AG09309 (cell line): Measurements from ENCODE around the gene NKPD1.
A peak's percentile ranks its signal among the peaks of the same experiment; 100 is the strongest.

Experiments
- DNase-seq: peaks from one replicate; pipeline ENCODE4 v3.0.0-alpha.2; 2010; ENCODE audit warnings: low read depth
- H3K4me3 ChIP-seq: 2 replicates; pipeline ENCODE4 v1.5.1; 2011; ENCODE audit warnings: mild to moderate bottlenecking, low read depth, low read length, moderate library complexity; ENCODE audit not compliant: control insufficient read depth
- CTCF ChIP-seq: IDR thresholded peaks from 2 replicates; pipeline ENCODE4 v1.5.1; 2011; ENCODE audit warnings: mild to moderate bottlenecking, low read depth, low read length, inconsistent platforms; ENCODE audit not compliant: insufficient read depth, control insufficient read depth; ENCODE audit errors: missing control alignments

The NKPD1 gene

GRCh38 chr19:45179892-45180370, 19.1 kb upstream of the NKPD1 start:
- peak overlapping the region; percentile 84 for H3K4me3 ChIP-seq

GRCh38 chr19:45179072-45179891, 18.5 kb upstream of the NKPD1 start:
- TF ChIP-seq CTCF: no peak
- H3K4me3 ChIP-seq: peak overlapping the region; percentile 84
- DNase-seq: no peak

More at GRCh38 chr19:45179892-45180370, 19.1 kb upstream of the NKPD1 start:
- no peak for TF ChIP-seq CTCF
- DNase-seq: no peak

- H3K4me3 ChIP-seq: peak within 1 kb of the TSS; percentile 84
- DNase-seq: peak; percentile 100
- peak; percentile 38 for TF ChIP-seq CTCF
Observed at GRCh38 chr19:45178262-45179071, 17.7 kb upstream of the NKPD1 start, which contains the start of gene BLOC1S3. Gene BLOC1S3, plus strand, starts transcription at chr19:45178784. Its CDS starts 513 bp downstream, at chr19:45179297.

GRCh38 chr19:45177817-45178261, 17.1 kb upstream of the NKPD1 start, which contains the start of gene TRAPPC6A:
Gene TRAPPC6A, minus strand, starts transcription at chr19:45178237. Its CDS starts 19 bp downstream, at chr19:45178218.
- TF ChIP-seq CTCF: no peak
- DNase-seq: peak; percentile 45
- H3K4me3 ChIP-seq: peak within 1 kb of the TSS; percentile 84

GRCh38 chr19:45175515-45176345, 14.9 kb upstream of the NKPD1 start:
- TF ChIP-seq CTCF: no peak
- DNase-seq: no peak
- H3K4me3 ChIP-seq: no peak overlapping the region

- no peak for TF ChIP-seq CTCF
- peak; percentile 95 for DNase-seq
- H3K4me3 ChIP-seq: no peak overlapping the region
Observed at GRCh38 chr19:45173816-45174215, 13.0 kb upstream of the NKPD1 start.
